ENCODE results near the gene GPR50. TPM values are rescaled to one million over a fixed set of nuclear protein-coding genes. Genes with fewer than 3 reads are reported as not detected.

Gene GPR50
- total RNA-seq, 1 experiment from 2014 or later = not detected

GRCh38 chrX:151175283-151176062 lies 911 bp upstream of the GPR50 start:
- TF ChIP-seq POLR2A (IDR thresholded peaks at IDR 0.05; ENCODE audit: borderline replicate concordance, extremely low read depth, insufficient read depth, insufficient read length) = no peak
- TF ChIP-seq ELF1 (IDR thresholded peaks at IDR 0.05; ENCODE audit: borderline replicate concordance, low read depth) = no peak
- TF ChIP-seq CBX3 (IDR thresholded peaks at IDR 0.05; ENCODE audit: low read depth) = no peak
- no peak overlapping the region for H3K4me2 ChIP-seq (ENCODE audit: low read length)
- H3K27ac ChIP-seq (ENCODE audit: low read depth, low read length) = no peak overlapping the region
- H3K9me2 ChIP-seq (ENCODE audit: insufficient read depth) = no peaks in the 10 kb centered on the region
- no peak overlapping the region for H3K4me3 ChIP-seq (replicated peaks in 1 of 2; ENCODE audit: low read depth in 1 of 2, low read length in 2 of 2)
- CTCF ChIA-PET = no interaction called here
- DNase-seq (ENCODE audit: low read depth, low spot score) (no peak), ATAC-seq (no peak)
- H3K9me3 ChIP-seq (ENCODE audit: control insufficient read depth in 1 of 2, insufficient read depth in 1 of 2, low read depth in 1 of 2, low read length in 2 of 2) = no peaks in the 10 kb centered on the region
- POLR2A ChIA-PET = no interaction called here
- no peak overlapping the region for H2AFZ ChIP-seq (ENCODE audit: low read depth, low read length, poor library complexity, severe bottlenecking)
- intact Hi-C loops (cut with micrococcal nuclease) = no loop called here
- no peaks in the 10 kb centered on the region for H4K20me1 ChIP-seq (ENCODE audit: insufficient read depth)
- BruUV-seq (replicated peaks) = no TSS peak
- H3K9ac ChIP-seq (ENCODE audit: low read length) = no peak overlapping the region
- no peaks in the 10 kb centered on the region for H3K36me3 ChIP-seq (ENCODE audit: control insufficient read depth in 1 of 2, insufficient read depth in 2 of 2, low read length in 2 of 2)
- no peaks in the 10 kb centered on the region for H3K4me1 ChIP-seq (ENCODE audit: control insufficient read depth in 1 of 2, insufficient read depth in 2 of 2, low read length in 2 of 2)
- RAD21 ChIA-PET (ENCODE audit: low non-redundant PET in 1 of 2, low total read pairs in 2 of 2, uncharacterized antibody in 2 of 2, unreplicated experiment in 2 of 2) = no interaction called here
- no peaks in the 10 kb centered on the region for H3K79me2 ChIP-seq (ENCODE audit: insufficient read depth, low read length)
- no peaks in the 10 kb centered on the region; the same call in 1 of the 2 replicates for H3K27me3 ChIP-seq (ENCODE audit: insufficient read depth, low read length)

DNA sequence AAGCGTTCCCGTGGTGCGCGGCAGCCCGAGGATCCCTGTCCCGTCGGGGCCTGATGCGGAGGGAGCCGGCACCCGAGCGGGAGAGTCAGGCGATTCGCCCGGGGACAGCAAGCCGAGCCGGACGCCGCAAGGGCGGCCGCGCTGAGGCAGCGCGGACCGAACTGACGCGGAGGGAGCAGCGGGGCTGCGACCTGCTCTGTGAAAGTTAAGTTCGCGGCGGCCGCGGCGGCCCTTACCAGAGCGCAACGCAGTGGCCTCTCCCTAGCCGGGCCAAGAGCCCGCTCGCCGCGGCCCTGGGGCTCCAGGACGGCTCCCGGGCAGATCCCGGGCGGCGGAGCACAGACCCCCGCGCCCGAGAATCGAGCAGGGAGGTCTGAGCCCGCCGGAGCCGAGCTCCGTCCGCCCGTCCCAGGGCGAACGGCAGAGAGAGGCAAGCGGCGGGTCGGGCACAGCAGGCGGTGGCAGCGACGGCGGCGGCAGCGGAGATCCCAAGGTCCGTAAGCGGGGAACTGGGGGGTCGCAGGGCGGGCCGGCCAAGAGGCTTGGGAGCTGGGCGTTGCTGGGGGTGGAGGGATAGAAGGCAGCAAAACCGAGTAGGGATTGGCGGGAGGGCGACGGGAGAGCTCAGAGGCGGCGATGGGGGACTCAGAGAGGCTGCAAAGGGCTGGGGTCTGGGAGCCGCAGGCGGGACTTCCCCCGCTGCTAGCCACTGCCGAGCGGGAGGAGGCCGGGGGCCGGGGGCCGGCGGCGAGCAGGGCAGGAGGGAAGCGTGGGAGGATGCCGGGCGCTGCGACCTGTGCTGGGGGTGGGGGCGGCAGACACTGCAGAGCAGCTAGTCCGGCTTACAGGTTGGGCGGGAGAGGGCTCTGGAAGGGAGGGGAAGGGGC lies 1.0 kb downstream of the GPR50 start:
- RAD21 ChIA-PET (ENCODE audit: low non-redundant PET in 1 of 2, low total read pairs in 2 of 2, uncharacterized antibody in 2 of 2, unreplicated experiment in 2 of 2) = no interaction called here
- Histone ChIP-seq H3K27ac (ENCODE audit: low read depth, low read length) (no peak overlapping the region), H3K36me3 (ENCODE audit: control insufficient read depth in 1 of 2, insufficient read depth in 2 of 2, low read length in 2 of 2) (no peaks in the 10 kb centered on the region), H3K9me2 (ENCODE audit: insufficient read depth) (no peaks in the 10 kb centered on the region), H3K4me3 (replicated peaks in 1 of 2; ENCODE audit: low read depth in 1 of 2, low read length in 2 of 2) (no peak overlapping the region), H3K27me3 (ENCODE audit: insufficient read depth, low read length) (no peaks in the 10 kb centered on the region), H3K4me2 (ENCODE audit: low read length) (no peak overlapping the region), H3K4me1 (ENCODE audit: control insufficient read depth in 1 of 2, insufficient read depth in 2 of 2, low read length in 2 of 2) (no peaks in the 10 kb centered on the region), H3K9me3 (ENCODE audit: control insufficient read depth in 1 of 2, insufficient read depth in 1 of 2, low read depth in 1 of 2, low read length in 2 of 2) (no peaks in the 10 kb centered on the region), H2AFZ (ENCODE audit: low read depth, low read length, poor library complexity, severe bottlenecking) (no peak overlapping the region), H3K9ac (ENCODE audit: low read length) (no peak overlapping the region), H3K79me2 (ENCODE audit: insufficient read depth, low read length) (no peaks in the 10 kb centered on the region), H4K20me1 (ENCODE audit: insufficient read depth) (no peaks in the 10 kb centered on the region)
- no peak for ATAC-seq
- CTCF ChIA-PET = interaction anchor here (0.8 kb wide), 1 partner anchor 405 kb away, joined by 3 read pairs; no protein-coding TSS in a partner anchor
- intact Hi-C loops (cut with micrococcal nuclease) = no loop called here
- POLR2A ChIA-PET = no interaction called here
- no TSS peak for BruUV-seq (replicated peaks)
- no peak for DNase-seq (ENCODE audit: low read depth, low spot score)
- TF ChIP-seq YY1 (IDR thresholded peaks at IDR 0.05; ENCODE audit: extremely low read depth, insufficient replicate concordance, low read depth, low read length) (no peak), ELF1 (IDR thresholded peaks at IDR 0.05; ENCODE audit: borderline replicate concordance, low read depth) (no peak)

Measured in HCT116 (cell line).